ENCODE results near the gene UGT2A1. TPM values are rescaled to one million over a fixed set of nuclear protein-coding genes. Genes with fewer than 3 reads are reported as not detected.
"Not testable (repeated sequence)": the region's sequence is repeated elsewhere in the genome, so short reads cannot be mapped to it uniquely, and the experiment has no call there.

The UGT2A1 gene
- polyA plus RNA-seq, result not detected

GRCh38 chr4:69653147-69653546, at the start of gene UGT2A1:
UGT2A1 (minus strand) TSS chr4:69653247; CDS start chr4:69647644, 5,603 bp downstream.
- H3K27ac ChIP-seq (ENCODE audit: low read depth, low read length), result no peak within 1 kb of the TSS
- WGBS, 3 donors, result 71 to 86% (median 83%) methylated on average over 1 of the region's 1 CpG

GRCh38 chr4:69702201-69702600, 49.2 kb upstream of the UGT2A1 start:
- 86 to 92% (median 88%) methylated on average over 3 of the region's 3 CpGs for WGBS, 3 donors
- no peak overlapping the region for H3K27ac ChIP-seq (ENCODE audit: low read depth, low read length)

GRCh38 chr4:69701696-69702095, 48.6 kb upstream of the UGT2A1 start:
- WGBS, 3 donors, result 85 to 87% (median 86%) methylated on average over 4 of the region's 4 CpGs
- H3K27ac ChIP-seq (ENCODE audit: low read depth, low read length), result no peak overlapping the region

- H3K27ac ChIP-seq (ENCODE audit: low read depth, low read length), result no peak overlapping the region
- 92 to 99% (median 95%) methylated on average over 1 of the region's 1 CpG for WGBS, 3 donors
Observed at GRCh38 chr4:69697536-69698242, 44.6 kb upstream of the UGT2A1 start.

GRCh38 chr4:69689599-69689998, 36.6 kb upstream of the UGT2A1 start:
- H3K27ac ChIP-seq (ENCODE audit: low read depth, low read length), result no peak overlapping the region
- 0 to 6% (median 3%) methylated on average over 1 of the region's 1 CpG for WGBS, 3 donors

- H3K27ac ChIP-seq (ENCODE audit: low read depth, low read length), result no peak overlapping the region
- 60 to 78% (median 69%) methylated on average over 4 of the region's 4 CpGs for WGBS, 3 donors
Observed at GRCh38 chr4:69684804-69685203, 31.8 kb upstream of the UGT2A1 start.

GRCh38 chr4:69668680-69669079, 15.6 kb upstream of the UGT2A1 start:
- H3K27ac ChIP-seq (ENCODE audit: low read depth, low read length), result no peak overlapping the region

- 85 to 94% (median 92%) methylated on average over 19 to 22 of the region's 22 CpGs for WGBS, 3 donors
- H3K27ac ChIP-seq (ENCODE audit: low read depth, low read length), result not testable (repeated sequence)
Observed at GRCh38 chr4:69664009-69664408, 11.0 kb upstream of the UGT2A1 start.

GRCh38 chr4:69661130-69661803, 8.2 kb upstream of the UGT2A1 start:
- 68 to 70% (median 70%) methylated on average over 4 of the region's 4 CpGs for WGBS, 3 donors
- not testable (repeated sequence) for H3K27ac ChIP-seq (ENCODE audit: low read depth, low read length)

- H3K27ac ChIP-seq (ENCODE audit: low read depth, low read length), result no peak overlapping the region
- 86 to 89% (median 87%) methylated on average over 12 of the region's 12 CpGs for WGBS, 3 donors
Observed at GRCh38 chr4:69658133-69658532, 5.1 kb upstream of the UGT2A1 start.

- H3K27ac ChIP-seq (ENCODE audit: low read depth, low read length), result no peak overlapping the region
- WGBS, 3 donors, result 69 to 72% (median 70%) methylated on average over 6 of the region's 6 CpGs
Observed at GRCh38 chr4:69656653-69657158, 3.7 kb upstream of the UGT2A1 start.

GRCh38 chr4:69650872-69651271, 2.2 kb downstream of the UGT2A1 start:
- no peak overlapping the region for H3K27ac ChIP-seq (ENCODE audit: low read depth, low read length)
- 54 to 91% (median 71%) methylated on average over 3 of the region's 3 CpGs for WGBS, 3 donors

GRCh38 chr4:69649629-69650028, 3.4 kb downstream of the UGT2A1 start:
- 46 to 79% (median 67%) methylated on average over 2 of the region's 2 CpGs for WGBS, 3 donors

GRCh38 chr4:69649207-69649606, 3.8 kb downstream of the UGT2A1 start:
- H3K27ac ChIP-seq (ENCODE audit: low read depth, low read length), result no peak overlapping the region
- WGBS, 3 donors, result 26 to 39% (median 34%) methylated on average over 1 of the region's 1 CpG

More at GRCh38 chr4:69649629-69650028, 3.4 kb downstream of the UGT2A1 start:
- H3K27ac ChIP-seq (ENCODE audit: low read depth, low read length), result no peak overlapping the region

- WGBS, 3 donors, result 77 to 87% (median 83%) methylated on average over 2 of the region's 2 CpGs
- H3K27ac ChIP-seq (ENCODE audit: low read depth, low read length), result no peak overlapping the region
Observed at GRCh38 chr4:69642961-69643360, 10.1 kb downstream of the UGT2A1 start.

GRCh38 chr4:69640289-69640688, 12.8 kb downstream of the UGT2A1 start:
- H3K27ac ChIP-seq (ENCODE audit: low read depth, low read length), result no peak overlapping the region
- 61 to 97% (median 88%) methylated on average over 2 of the region's 2 CpGs for WGBS, 3 donors

GRCh38 chr4:69639542-69639941, 13.5 kb downstream of the UGT2A1 start, which contains the start of gene UGT2A2:
UGT2A2 (minus strand) TSS chr4:69639642; CDS start chr4:69639640, 2 bp downstream.
- H3K27ac ChIP-seq (ENCODE audit: low read depth, low read length), result no peak within 1 kb of the TSS
- 92 to 93% (median 93%) methylated on average over 3 of the region's 3 CpGs for WGBS, 3 donors

GRCh38 chr4:69617083-69617694, 35.9 kb downstream of the UGT2A1 start:
- no peak overlapping the region for H3K27ac ChIP-seq (ENCODE audit: low read depth, low read length)
- WGBS, 3 donors, result 62 to 74% (median 70%) methylated on average over 6 of the region's 6 CpGs

- WGBS, 3 donors, result 45 to 64% (median 56%) methylated on average over 1 of the region's 1 CpG
Observed at GRCh38 chr4:69610484-69610883, 42.6 kb downstream of the UGT2A1 start.

More at GRCh38 chr4:69610484-69610883, 42.6 kb downstream of the UGT2A1 start:
- no peak overlapping the region for H3K27ac ChIP-seq (ENCODE audit: low read depth, low read length)
